ENCODE measurements around the gene FAM222A.

GRCh38 chr12:109757671-109758265 lies 44.1 kb downstream of the FAM222A start:
- TF ChIP-seq CTCF (IDR thresholded peaks at IDR 0.05; ENCODE audit: poor library complexity, severe bottlenecking) (no peak), SMC3 (conservative IDR thresholded peaks at IDR 0.05; ENCODE audit: poor library complexity) (no peak), REST (IDR thresholded peaks at IDR 0.05; ENCODE audit: borderline replicate concordance) (no peak), TAF1 (IDR thresholded peaks at IDR 0.05; ENCODE audit: low read depth) (no peak), RAD21 (conservative IDR thresholded peaks at IDR 0.05) (no peak), POLR2AphosphoS5 (IDR thresholded peaks at IDR 0.05) (no peak)

Data from neural cell (in vitro differentiated cells).